Measurements from ENCODE around the gene AGPAT3.

AGPAT3 gene

GRCh38 chr21:43909741-43910400 is 44.8 kb downstream of the AGPAT3 start:
- WGBS, result 91% methylated on average over 19 of the region's 19 CpGs
- Histone ChIP-seq H2BK15ac (ENCODE audit: low read depth, poor library complexity, severe bottlenecking) (no peak overlapping the region), H3K4me2 (ENCODE audit: low read length, poor library complexity, severe bottlenecking) (no peak overlapping the region)

GRCh38 chr21:43910460-43910859 is 45.4 kb downstream of the AGPAT3 start:
- H3K79me1 ChIP-seq (replicated peaks; ENCODE audit: low read length, poor library complexity, severe bottlenecking), result peaks cover 55% of the 10 kb centered on the region
- no peak overlapping the region for H2BK12ac ChIP-seq (ENCODE audit: low read length in 2 of 2)
- no peak for DNase-seq
- peaks cover 8% of the 10 kb centered on the region for H3K9me3 ChIP-seq (ENCODE audit: control insufficient read depth, low read length)
- no peak overlapping the region for H3K4me2 ChIP-seq (ENCODE audit: low read length, poor library complexity, severe bottlenecking)
- no peak overlapping the region for H2AFZ ChIP-seq (ENCODE audit: low read depth, low read length)
- no peak overlapping the region for H3K23ac ChIP-seq (ENCODE audit: low read length in 2 of 2)
- no peaks in the 10 kb centered on the region for H3K27me3 ChIP-seq (ENCODE audit: control insufficient read depth in 1 of 2, insufficient read depth in 1 of 2, low read length in 2 of 2)
- H3K4me1 ChIP-seq (ENCODE audit: control insufficient read depth, insufficient read depth, low read depth, low read length), result peaks cover 27% of the 10 kb centered on the region
- H2BK120ac ChIP-seq (ENCODE audit: low read depth, low read length), result no peak overlapping the region
- no peak overlapping the region for H2BK15ac ChIP-seq (ENCODE audit: low read depth, poor library complexity, severe bottlenecking)
- H3K4me3 ChIP-seq (ENCODE audit: insufficient read depth in 1 of 2, low read depth in 1 of 2, low read length in 2 of 2), result no peak overlapping the region
- no peak overlapping the region for H4K91ac ChIP-seq (ENCODE audit: low read length)
- no peak overlapping the region for H3K27ac ChIP-seq (ENCODE audit: low read length, poor library complexity, severe bottlenecking)
- H3K18ac ChIP-seq (ENCODE audit: low read depth in 1 of 2, low read length in 2 of 2), result no peak overlapping the region
- 91% methylated on average over 6 of the region's 7 CpGs for WGBS
- H3K9ac ChIP-seq (ENCODE audit: low read length), result no peak overlapping the region
- H3K4ac ChIP-seq (ENCODE audit: low read depth in 1 of 2, low read length in 2 of 2), result no peak overlapping the region
- H2AK5ac ChIP-seq (ENCODE audit: low read length, severe bottlenecking), result no peak overlapping the region
- H3K14ac ChIP-seq (ENCODE audit: low read length in 2 of 2), result no peak overlapping the region
- peaks cover 5 to 35% of the 10 kb centered on the region in 2 experiments for H3K36me3 ChIP-seq (ENCODE audit: control insufficient read depth in 1 of 2, insufficient read depth in 2 of 2, low read depth in 1 of 2, low read length in 2 of 2)
- H2BK5ac ChIP-seq (ENCODE audit: low read depth, low read length, poor library complexity, severe bottlenecking), result no peak overlapping the region
- H4K8ac ChIP-seq (ENCODE audit: low read length), result no peak overlapping the region

More at GRCh38 chr21:43909741-43910400, 44.8 kb downstream of the AGPAT3 start:
- Histone ChIP-seq H3K9me3 (ENCODE audit: control insufficient read depth, low read length) (peaks cover 8% of the 10 kb centered on the region), H3K4me1 (ENCODE audit: control insufficient read depth, insufficient read depth, low read depth, low read length) (peaks cover 27% of the 10 kb centered on the region), H3K4me3 (ENCODE audit: insufficient read depth in 1 of 2, low read depth in 1 of 2, low read length in 2 of 2) (no peak overlapping the region), H2BK120ac (ENCODE audit: low read depth, low read length) (no peak overlapping the region), H3K9ac (ENCODE audit: low read length) (no peak overlapping the region), H3K36me3 (ENCODE audit: control insufficient read depth in 1 of 2, insufficient read depth in 2 of 2, low read depth in 1 of 2, low read length in 2 of 2) (peaks cover 5 to 35% of the 10 kb centered on the region in 2 experiments), H3K14ac (ENCODE audit: low read length in 2 of 2) (no peak overlapping the region), H2BK12ac (ENCODE audit: low read length in 2 of 2) (no peak overlapping the region), H3K79me1 (replicated peaks; ENCODE audit: low read length, poor library complexity, severe bottlenecking) (peaks cover 55% of the 10 kb centered on the region), H3K18ac (ENCODE audit: low read depth in 1 of 2, low read length in 2 of 2) (no peak overlapping the region), H3K27me3 (ENCODE audit: control insufficient read depth in 1 of 2, insufficient read depth in 1 of 2, low read length in 2 of 2) (no peaks in the 10 kb centered on the region), H2BK5ac (ENCODE audit: low read depth, low read length, poor library complexity, severe bottlenecking) (no peak overlapping the region), H2AK5ac (ENCODE audit: low read length, severe bottlenecking) (no peak overlapping the region), H3K27ac (ENCODE audit: low read length, poor library complexity, severe bottlenecking) (no peak overlapping the region), H3K23ac (ENCODE audit: low read length in 2 of 2) (no peak overlapping the region), H3K4ac (ENCODE audit: low read depth in 1 of 2, low read length in 2 of 2) (no peak overlapping the region), H4K8ac (ENCODE audit: low read length) (no peak overlapping the region), H2AFZ (ENCODE audit: low read depth, low read length) (no peak overlapping the region), H4K91ac (ENCODE audit: low read length) (no peak overlapping the region)
- DNase-seq, result no peak

GRCh38 chr21:43911015-43911934 is 46.3 kb downstream of the AGPAT3 start:
- Histone ChIP-seq H3K23ac (ENCODE audit: low read length in 2 of 2) (no peak overlapping the region), H3K9ac (ENCODE audit: low read length) (no peak overlapping the region), H2AK5ac (ENCODE audit: low read length, severe bottlenecking) (no peak overlapping the region), H3K79me1 (replicated peaks; ENCODE audit: low read length, poor library complexity, severe bottlenecking) (peaks cover 51% of the 10 kb centered on the region), H2BK12ac (ENCODE audit: low read length in 2 of 2) (no peak overlapping the region), H2BK15ac (ENCODE audit: low read depth, poor library complexity, severe bottlenecking) (no peak overlapping the region), H3K9me3 (ENCODE audit: control insufficient read depth, low read length) (peaks cover 8% of the 10 kb centered on the region), H3K4ac (ENCODE audit: low read depth in 1 of 2, low read length in 2 of 2) (no peak overlapping the region), H2AFZ (ENCODE audit: low read depth, low read length) (no peak overlapping the region), H3K36me3 (ENCODE audit: control insufficient read depth in 1 of 2, insufficient read depth in 2 of 2, low read depth in 1 of 2, low read length in 2 of 2) (peaks cover 5 to 32% of the 10 kb centered on the region in 2 experiments), H3K4me2 (ENCODE audit: low read length, poor library complexity, severe bottlenecking) (no peak overlapping the region), H4K8ac (ENCODE audit: low read length) (no peak overlapping the region), H3K27ac (ENCODE audit: low read length, poor library complexity, severe bottlenecking) (no peak overlapping the region), H2BK120ac (ENCODE audit: low read depth, low read length) (no peak overlapping the region), H2BK5ac (ENCODE audit: low read depth, low read length, poor library complexity, severe bottlenecking) (no peak overlapping the region), H3K27me3 (ENCODE audit: control insufficient read depth in 1 of 2, insufficient read depth in 1 of 2, low read length in 2 of 2) (no peaks in the 10 kb centered on the region), H4K91ac (ENCODE audit: low read length) (no peak overlapping the region), H3K4me3 (ENCODE audit: insufficient read depth in 1 of 2, low read depth in 1 of 2, low read length in 2 of 2) (no peak overlapping the region), H3K4me1 (ENCODE audit: control insufficient read depth, insufficient read depth, low read depth, low read length) (peaks cover 24% of the 10 kb centered on the region), H3K18ac (ENCODE audit: low read depth in 1 of 2, low read length in 2 of 2) (no peak overlapping the region), H3K14ac (ENCODE audit: low read length in 2 of 2) (no peak overlapping the region)
- WGBS, result 93% methylated on average over 21 of the region's 21 CpGs
- DNase-seq, result no peak

GRCh38 chr21:43911935-43912487 is 47.0 kb downstream of the AGPAT3 start:
- peaks cover 0 to 30% of the 10 kb centered on the region in 2 experiments for H3K36me3 ChIP-seq (ENCODE audit: control insufficient read depth in 1 of 2, insufficient read depth in 2 of 2, low read depth in 1 of 2, low read length in 2 of 2)
- DNase-seq, result no peak
- peaks cover 26% of the 10 kb centered on the region for H3K4me1 ChIP-seq (ENCODE audit: control insufficient read depth, insufficient read depth, low read depth, low read length)
- H3K4me3 ChIP-seq (ENCODE audit: insufficient read depth in 1 of 2, low read depth in 1 of 2, low read length in 2 of 2), result no peak overlapping the region
- H2BK15ac ChIP-seq (ENCODE audit: low read depth, poor library complexity, severe bottlenecking), result no peak overlapping the region
- no peak overlapping the region for H3K9ac ChIP-seq (ENCODE audit: low read length)
- H3K18ac ChIP-seq (ENCODE audit: low read depth in 1 of 2, low read length in 2 of 2), result no peak overlapping the region
- no peak overlapping the region for H2BK120ac ChIP-seq (ENCODE audit: low read depth, low read length)
- no peak overlapping the region for H3K27ac ChIP-seq (ENCODE audit: low read length, poor library complexity, severe bottlenecking)
- no peak overlapping the region for H4K91ac ChIP-seq (ENCODE audit: low read length)
- no peak overlapping the region for H3K4ac ChIP-seq (ENCODE audit: low read depth in 1 of 2, low read length in 2 of 2)
- H2BK5ac ChIP-seq (ENCODE audit: low read depth, low read length, poor library complexity, severe bottlenecking), result no peak overlapping the region
- no peak overlapping the region for H3K4me2 ChIP-seq (ENCODE audit: low read length, poor library complexity, severe bottlenecking)
- no peak overlapping the region for H2AK5ac ChIP-seq (ENCODE audit: low read length, severe bottlenecking)
- WGBS, result 98% methylated on average over 17 of the region's 17 CpGs
- no peak overlapping the region for H4K8ac ChIP-seq (ENCODE audit: low read length)
- H3K27me3 ChIP-seq (ENCODE audit: control insufficient read depth in 1 of 2, insufficient read depth in 1 of 2, low read length in 2 of 2), result no peaks in the 10 kb centered on the region
- H3K79me1 ChIP-seq (replicated peaks; ENCODE audit: low read length, poor library complexity, severe bottlenecking), result peaks cover 53% of the 10 kb centered on the region
- H2AFZ ChIP-seq (ENCODE audit: low read depth, low read length), result no peak overlapping the region
- no peak overlapping the region for H3K23ac ChIP-seq (ENCODE audit: low read length in 2 of 2)
- peak overlapping the region in 1 of 2 experiments; percentile 44 for H3K14ac ChIP-seq (ENCODE audit: low read length in 2 of 2)
- H2BK12ac ChIP-seq (ENCODE audit: low read length in 2 of 2), result no peak overlapping the region
- peaks cover 8% of the 10 kb centered on the region for H3K9me3 ChIP-seq (ENCODE audit: control insufficient read depth, low read length)

Measured in mesenchymal stem cell (in vitro differentiated cells and primary cell).